Thoracic aorta (tissue), 2 donors: ENCODE measurements around the gene MECR. TPM values are rescaled to one million over a fixed set of nuclear protein-coding genes. Genes with fewer than 3 reads are reported as not detected.

Experiments used
- ATAC-seq: fragments of 150-250 bp; one replicate; pipeline ENCODE4 v1.8.0; 2017; ENCODE audit warnings: low read depth; ENCODE audit not compliant: insufficient number of reproducible peaks, low FRiP score
- DNase-seq: peaks from one replicate; pipeline ENCODE4 v3.0.0-alpha.2; 2020; ENCODE audit warnings: low spot score
- H3K27ac ChIP-seq, 2 donors: fragments of 200-600 bp; sonication (generic); 1 replicate in 1 of 2; 2 replicates in 1 of 2; pipeline ENCODE4 v1.5.1; 2016; ENCODE audit warnings: mild to moderate bottlenecking in 2 of 2, moderate library complexity in 2 of 2
- H3K27me3 ChIP-seq: fragments of 200-600 bp; sonication (generic); replicated peaks from 2 replicates; pipeline ENCODE4 v1.6.0; 2016; ENCODE audit warnings: mild to moderate bottlenecking; ENCODE audit not compliant: insufficient read depth
- H3K36me3 ChIP-seq: fragments of 200-600 bp; sonication (generic); one replicate; pipeline ENCODE4 v1.5.1; 2016
- H3K4me1 ChIP-seq, 2 donors: fragments of 200-600 bp; sonication (generic); 1 replicate in 1 of 2; 2 replicates in 1 of 2; pipeline versions ENCODE4 v1.5.1 to v1.6.0; 2016; ENCODE audit warnings: low read depth in 2 of 2, mild to moderate bottlenecking in 1 of 2; ENCODE audit not compliant: control insufficient read depth in 1 of 2
- H3K4me3 ChIP-seq: fragments of 200-600 bp; sonication (generic); 2 replicates; pipeline ENCODE4 v1.5.1; 2016; ENCODE audit warnings: mild to moderate bottlenecking
- H3K9me3 ChIP-seq: fragments of 200-600 bp; sonication (generic); 2 replicates; pipeline ENCODE4 v1.5.1; 2016
- total RNA-seq, 2 donors: library from RNA; depleted of rRNA; stranded (reverse); fragments of >200 nt; gene quantifications; one replicate each; pipeline versions ENCODE4 v1.1.0 to v1.2.3, GENCODE V29; 2016
- TF ChIP-seq, protein P1 (sequence below): fragments of 200-600 bp; sonication (generic); IDR thresholded peaks from one replicate; pipeline ENCODE4 v1.5.1; 2019; ENCODE audit warnings: antibody characterized with exemption

MECR gene
- total RNA-seq, 2 donors from 2014 or later: 9.2 to 32.0 TPM

DNA sequence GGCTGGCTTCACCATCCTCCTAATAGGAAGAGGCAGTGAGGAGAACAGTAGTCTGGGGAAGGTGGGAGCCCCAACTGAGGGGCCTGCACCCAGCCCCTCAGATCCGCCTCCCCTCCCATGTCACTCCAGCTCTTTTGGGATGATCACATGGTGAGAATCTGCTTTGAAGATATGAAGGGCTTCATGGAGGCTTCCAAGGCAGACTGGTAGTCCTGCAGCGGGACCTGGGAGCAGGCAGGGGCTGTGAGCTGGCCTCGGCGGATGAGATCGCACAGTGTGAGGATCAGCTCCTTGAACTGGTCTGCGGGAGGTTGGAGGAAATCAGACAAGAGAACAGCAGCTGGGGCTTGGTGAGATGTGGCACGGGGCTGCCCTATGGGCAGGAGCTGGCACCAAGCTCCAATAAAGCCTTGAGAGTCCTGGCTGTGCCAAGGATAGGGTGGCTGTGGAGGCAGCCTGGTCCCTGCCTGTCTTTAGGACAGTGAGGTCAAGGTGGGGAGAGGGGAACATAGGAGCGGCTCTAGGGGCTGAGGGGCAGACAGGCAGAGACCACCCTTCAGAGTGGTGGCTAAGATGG, 36.8 kb downstream of the MECR start:
- DNase-seq (no peak), ATAC-seq (no peak)
- no peaks in the 10 kb centered on the region for H3K27me3 ChIP-seq
- TF ChIP-seq, protein P1, sequence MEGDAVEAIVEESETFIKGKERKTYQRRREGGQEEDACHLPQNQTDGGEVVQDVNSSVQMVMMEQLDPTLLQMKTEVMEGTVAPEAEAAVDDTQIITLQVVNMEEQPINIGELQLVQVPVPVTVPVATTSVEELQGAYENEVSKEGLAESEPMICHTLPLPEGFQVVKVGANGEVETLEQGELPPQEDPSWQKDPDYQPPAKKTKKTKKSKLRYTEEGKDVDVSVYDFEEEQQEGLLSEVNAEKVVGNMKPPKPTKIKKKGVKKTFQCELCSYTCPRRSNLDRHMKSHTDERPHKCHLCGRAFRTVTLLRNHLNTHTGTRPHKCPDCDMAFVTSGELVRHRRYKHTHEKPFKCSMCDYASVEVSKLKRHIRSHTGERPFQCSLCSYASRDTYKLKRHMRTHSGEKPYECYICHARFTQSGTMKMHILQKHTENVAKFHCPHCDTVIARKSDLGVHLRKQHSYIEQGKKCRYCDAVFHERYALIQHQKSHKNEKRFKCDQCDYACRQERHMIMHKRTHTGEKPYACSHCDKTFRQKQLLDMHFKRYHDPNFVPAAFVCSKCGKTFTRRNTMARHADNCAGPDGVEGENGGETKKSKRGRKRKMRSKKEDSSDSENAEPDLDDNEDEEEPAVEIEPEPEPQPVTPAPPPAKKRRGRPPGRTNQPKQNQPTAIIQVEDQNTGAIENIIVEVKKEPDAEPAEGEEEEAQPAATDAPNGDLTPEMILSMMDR: no peak
- H3K4me3 ChIP-seq: no peak overlapping the region
- H3K9me3 ChIP-seq: no peaks in the 10 kb centered on the region
- H3K27ac ChIP-seq: no peak overlapping the region
- H3K36me3 ChIP-seq: peaks cover 15% of the 10 kb centered on the region
- H3K4me1 ChIP-seq: no peaks in the 10 kb centered on the region

DNA sequence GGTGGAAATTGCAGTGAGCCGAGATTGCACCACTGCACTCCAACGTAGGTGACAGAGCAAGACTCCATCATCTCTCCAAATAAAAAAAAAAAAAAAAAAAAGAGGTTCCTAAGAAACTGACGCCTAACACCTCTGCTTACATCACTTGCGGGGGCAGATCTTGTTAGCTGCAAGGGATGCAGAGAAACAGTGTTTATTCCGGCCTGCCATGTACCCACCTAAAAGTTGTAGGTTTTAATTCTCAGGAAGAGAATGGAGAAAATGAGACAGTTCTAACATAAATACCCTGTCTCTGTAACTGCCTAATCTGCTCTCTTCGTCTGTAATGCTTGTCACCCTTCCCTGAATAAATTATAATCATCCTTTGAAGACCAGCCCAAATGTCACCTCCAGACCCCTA, 40.0 kb downstream of the MECR start:
- no peak overlapping the region for H3K4me3 ChIP-seq
- TF ChIP-seq, protein P1: no peak
- no peak overlapping the region for H3K27ac ChIP-seq
- no peaks in the 10 kb centered on the region for H3K4me1 ChIP-seq
- DNase-seq (no peak), ATAC-seq (no peak)
- no peaks in the 10 kb centered on the region for H3K27me3 ChIP-seq
- H3K9me3 ChIP-seq: no peaks in the 10 kb centered on the region
- H3K36me3 ChIP-seq: peaks cover 5% of the 10 kb centered on the region

DNA sequence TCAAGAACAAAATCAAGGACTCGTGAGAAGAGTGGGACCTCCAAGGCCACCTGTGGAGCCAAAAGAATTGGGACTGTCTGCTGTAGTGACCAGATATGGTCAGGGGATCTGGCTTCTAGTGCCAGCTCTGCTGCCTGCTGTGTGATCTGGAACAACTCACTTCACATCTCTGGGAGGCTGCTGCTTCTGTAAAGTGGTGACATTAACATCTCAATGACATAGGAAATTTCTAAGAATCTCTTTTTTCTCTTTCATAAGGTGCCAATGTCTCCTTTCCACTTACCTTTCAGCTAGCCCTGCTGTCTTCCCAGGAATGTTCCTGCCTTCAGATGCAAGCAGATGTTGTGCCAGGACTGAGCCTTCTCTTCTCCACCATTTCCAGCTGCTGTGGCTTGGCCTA, 44.0 kb downstream of the MECR start:
- no peak overlapping the region for H3K4me3 ChIP-seq
- TF ChIP-seq, protein P1: no peak
- ATAC-seq (no peak), DNase-seq (no peak)
- peaks cover 0 to 8% of the 10 kb centered on the region in 2 donors for H3K4me1 ChIP-seq
- H3K36me3 ChIP-seq: no peaks in the 10 kb centered on the region
- no peaks in the 10 kb centered on the region for H3K9me3 ChIP-seq
- no peak overlapping the region for H3K27ac ChIP-seq
- H3K27me3 ChIP-seq: no peaks in the 10 kb centered on the region

DNA sequence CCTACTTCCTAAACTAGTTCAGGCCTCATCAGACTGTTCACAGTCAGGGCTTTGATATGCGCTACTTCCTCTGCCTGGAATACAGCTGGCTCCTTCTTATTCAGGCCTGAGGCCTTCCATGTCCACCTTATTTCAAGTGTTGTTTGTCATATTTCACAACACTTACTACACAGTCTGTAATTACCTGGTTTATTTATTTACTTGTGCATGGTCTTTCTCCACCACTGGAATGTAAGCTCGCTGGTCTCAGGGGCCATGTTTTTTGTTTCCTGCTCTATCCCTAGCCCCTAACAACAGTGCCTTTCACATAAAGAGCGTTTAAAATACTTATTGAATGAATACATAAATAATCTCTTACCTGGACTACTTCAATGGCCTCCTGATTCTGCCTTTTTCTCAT, 44.5 kb downstream of the MECR start:
- DNase-seq (no peak), ATAC-seq (no peak)
- Histone ChIP-seq H3K27me3 (no peaks in the 10 kb centered on the region), H3K36me3 (no peaks in the 10 kb centered on the region), H3K9me3 (no peaks in the 10 kb centered on the region), H3K27ac (no peak overlapping the region), H3K4me1 (peaks cover 0 to 8% of the 10 kb centered on the region in 2 donors), H3K4me3 (no peak overlapping the region)
- TF ChIP-seq, protein P1: no peak

DNA sequence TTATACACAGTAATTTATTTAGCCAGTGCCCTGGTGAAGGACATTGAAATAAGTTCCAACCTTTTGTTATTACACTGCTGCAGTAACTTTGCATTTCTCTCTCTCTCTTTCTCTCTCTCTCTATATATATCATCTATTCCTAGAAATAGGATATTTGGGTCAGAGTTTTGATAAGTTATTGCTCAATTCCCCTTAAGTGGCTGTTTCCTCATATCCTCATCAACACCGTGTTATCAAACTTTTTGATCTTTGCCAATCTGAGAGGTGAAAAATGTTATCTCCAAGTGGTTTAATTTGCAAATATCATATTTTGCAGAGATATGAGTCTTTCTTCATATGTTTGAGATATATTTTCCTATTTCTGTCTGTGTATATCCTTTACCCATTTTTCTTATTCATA, 47.4 kb downstream of the MECR start:
- H3K4me1 ChIP-seq: peaks cover 19 to 33% of the 10 kb centered on the region in 2 donors
- no peak overlapping the region for H3K4me3 ChIP-seq
- peaks cover 5% of the 10 kb centered on the region for H3K36me3 ChIP-seq
- no peak for DNase-seq
- TF ChIP-seq, protein P1: no peak
- H3K27me3 ChIP-seq: no peaks in the 10 kb centered on the region
- H3K27ac ChIP-seq: no peak overlapping the region
- no peaks in the 10 kb centered on the region for H3K9me3 ChIP-seq
- ATAC-seq: no peak
